Endothelial cell of umbilical vein (primary cell): ENCODE data around the gene RER1. TPM values are rescaled to one million over a fixed set of nuclear protein-coding genes. Genes with fewer than 3 reads are reported as not detected.

Source experiments
- BruUV-seq: library from RNA; stranded (reverse); fragments of 400-500 nt; replicated peaks from 2 replicates; lab custom pipeline; 2021; lab: Mats Ljungman, UMichigan
- CTCF ChIA-PET: fragments of 300-600, 350-600 bp; sonication (Branson Sonifier 250); formaldehyde crosslinking; loops from one replicate; lab custom pipeline; 2021; ENCODE audit warnings: antibody characterized with exemption, inconsistent platforms; lab: Charles Lee
- POLR2A ChIA-PET: fragments of 300-600, 350-600 bp; sonication (Branson Sonifier 250); formaldehyde crosslinking; loops from one replicate; lab custom pipeline; 2021; ENCODE audit warnings: antibody characterized with exemption, inconsistent platforms; lab: Charles Lee
- DNase-seq: peaks from one replicate; pipeline ENCODE4 v3.0.0-alpha.2; 2011; ENCODE audit warnings: low read depth, low spot score
- FAIRE-seq: peaks from 2 replicates; lab custom pipeline; 2011; peaks lifted over from hg19 to GRCh38; lab: Jason Lieb, UNC
- H2AFZ ChIP-seq: 2 replicates; pipeline ENCODE4 v1.6.0; 2012; ENCODE audit warnings: low read depth, low read length, control low read depth, inconsistent platforms
- H3K27ac ChIP-seq: 2 replicates; pipeline ENCODE4 v1.5.1; 2011; ENCODE audit warnings: low read depth, mild to moderate bottlenecking, control low read depth, low read length, moderate library complexity; ENCODE audit not compliant: insufficient read depth
- H3K27me3 ChIP-seq, 2 experiments: 2 replicates each; pipeline versions ENCODE4 v1.6.0 to v1.6.1; 2011; ENCODE audit warnings: low read length in 2 of 2, mixed read lengths in 1 of 2; ENCODE audit not compliant: control insufficient read depth in 2 of 2, insufficient read depth in 2 of 2
- H3K36me3 ChIP-seq, 2 experiments: 2 replicates in 1 of 2; 3 replicates in 1 of 2; pipeline ENCODE4 v1.5.1; 2011; ENCODE audit warnings: low read length in 2 of 2, mild to moderate bottlenecking in 1 of 2, moderate library complexity in 1 of 2; ENCODE audit not compliant: control insufficient read depth in 2 of 2, insufficient read depth in 2 of 2; ENCODE audit errors: extremely low read depth in 1 of 2
- H3K4me1 ChIP-seq: 3 replicates; pipeline ENCODE4 v1.5.1; 2011; ENCODE audit warnings: mild to moderate bottlenecking, low read length; ENCODE audit not compliant: control insufficient read depth, insufficient read depth; ENCODE audit errors: extremely low read depth
- H3K4me2 ChIP-seq: 2 replicates; pipeline ENCODE4 v1.6.1; 2011; ENCODE audit warnings: low read length, control low read depth, mixed read lengths; ENCODE audit not compliant: insufficient read depth
- H3K4me3 ChIP-seq, 3 experiments: fragments of 200-600 bp in 1 of 3; sonication (generic), shearing (Covaris generic) in 1 of 3; replicated peaks in 1 of 3; 2 replicates each; pipeline ENCODE4 v1.5.1; 2011 to 2016; ENCODE audit warnings: control low read depth in 3 of 3, low read length in 3 of 3, mild to moderate bottlenecking in 2 of 3, inconsistent platforms in 1 of 3, low read depth in 1 of 3, moderate library complexity in 1 of 3; ENCODE audit not compliant: insufficient read depth in 1 of 3
- H3K79me2 ChIP-seq: 2 replicates; pipeline ENCODE4 v1.6.0; 2012; ENCODE audit warnings: low read length, inconsistent platforms; ENCODE audit not compliant: control insufficient read depth, insufficient read depth
- H3K9ac ChIP-seq: replicated peaks from 2 replicates; pipeline ENCODE3; 2011; ENCODE audit warnings: low read length, control low read depth; ENCODE audit not compliant: insufficient read depth; ENCODE audit errors: extremely low read depth
- H3K9me1 ChIP-seq: replicated peaks from 3 replicates; pipeline ENCODE4 v1.6.0; 2011; ENCODE audit warnings: mild to moderate bottlenecking, low read length; ENCODE audit not compliant: control insufficient read depth, insufficient read depth; ENCODE audit errors: extremely low read depth
- H3K9me3 ChIP-seq: replicated peaks from 2 replicates; pipeline ENCODE4 v1.5.1; 2012; ENCODE audit warnings: low read length, inconsistent platforms; ENCODE audit not compliant: control insufficient read depth, insufficient read depth
- H4K20me1 ChIP-seq: replicated peaks from 2 replicates; pipeline ENCODE3; 2011; ENCODE audit warnings: mild to moderate bottlenecking, low read length; ENCODE audit not compliant: control insufficient read depth, insufficient read depth; ENCODE audit errors: extremely low read depth
- EZH2 ChIP-seq: IDR thresholded peaks from 2 replicates; pipeline ENCODE4 v1.6.1; 2012; ENCODE audit warnings: borderline replicate concordance, low read depth, mild to moderate bottlenecking, moderate library complexity, low read length, inconsistent platforms; ENCODE audit not compliant: severe bottlenecking
- FOS ChIP-seq: IDR thresholded peaks from 2 replicates; pipeline ENCODE4 v1.6.1; 2011; ENCODE audit warnings: mild to moderate bottlenecking, low read length, moderate library complexity, borderline replicate concordance; ENCODE audit not compliant: insufficient read depth
- GATA2 ChIP-seq: IDR thresholded peaks from 2 replicates; pipeline ENCODE4 v1.7.0; 2011; ENCODE audit warnings: low read depth, mild to moderate bottlenecking, moderate library complexity, mixed read lengths, low read length; ENCODE audit not compliant: insufficient read length, insufficient read depth
- JUN ChIP-seq: IDR thresholded peaks from 2 replicates; pipeline ENCODE4 v1.6.1; 2011; ENCODE audit warnings: borderline replicate concordance, low read depth; ENCODE audit not compliant: insufficient read length, insufficient read depth
- MAX ChIP-seq: IDR thresholded peaks from 2 replicates; pipeline ENCODE4 v1.6.1; 2011; ENCODE audit not compliant: insufficient read depth, insufficient read length
- MYC ChIP-seq: IDR thresholded peaks from one replicate; pipeline ENCODE4 v1.6.1; 2011; ENCODE audit warnings: mild to moderate bottlenecking, low read depth, low read length
- POLR2A ChIP-seq: IDR thresholded peaks from 2 replicates; pipeline ENCODE4 v1.6.1; 2012; ENCODE audit warnings: low read depth, mild to moderate bottlenecking, control low read depth, low read length
- POLR2AphosphoS5 ChIP-seq: IDR thresholded peaks from 2 replicates; pipeline ENCODE4 v1.6.1; 2012; ENCODE audit warnings: low read depth, mild to moderate bottlenecking, control low read depth, low read length, moderate library complexity; ENCODE audit not compliant: insufficient read depth
- dilution Hi-C: fragments of 300-500 bp; cut with MboI; formaldehyde crosslinking; loops from one replicate; pipeline ENCODE4 v1.15.0; 2019; ENCODE audit warnings: low sequenced_read_pairs; ENCODE audit not compliant: extremely low pct_ligation_motif_present
- intact Hi-C: fragments of 100-400 bp; cut with micrococcal nuclease; formaldehyde crosslinking; loops from one replicate; pipeline ENCODE4 v1.10.0; 2022
- polyA plus RNA-seq, 4 experiments: library from polyadenylated mRNA; depleted of rRNA in 3 of 4; stranded (reverse) in 3 of 4; unstranded in 1 of 4; fragments of >200 nt; gene quantifications; 2 replicates each; pipeline versions ENCODE4 v1.2.1 to v1.2.3, GENCODE V29; 2011 to 2012; ENCODE audit warnings: missing spikeins in 1 of 4
- total RNA-seq: library from RNA; stranded (reverse); gene quantifications from 2 replicates; pipeline ENCODE4 v1.2.3, GENCODE V29; 2021
- TF ChIP-seq, protein P1 (sequence below), 2 donors: IDR thresholded peaks; 1 replicate in 1 of 2; 2 replicates in 1 of 2; pipeline ENCODE4 v1.5.1; 2011; ENCODE audit warnings: low read length in 2 of 2, mild to moderate bottlenecking in 2 of 2, moderate library complexity in 2 of 2, control low read depth in 1 of 2, inconsistent platforms in 1 of 2, low read depth in 1 of 2; ENCODE audit not compliant: insufficient read depth in 1 of 2; ENCODE audit errors: extremely low read depth in 1 of 2

Gene RER1
- total and polyA plus RNA-seq, 2 donors (not counting 3 experiments of a cell fraction or from before 2014, with no cell fraction given) = 179 to 292 TPM

DNA sequence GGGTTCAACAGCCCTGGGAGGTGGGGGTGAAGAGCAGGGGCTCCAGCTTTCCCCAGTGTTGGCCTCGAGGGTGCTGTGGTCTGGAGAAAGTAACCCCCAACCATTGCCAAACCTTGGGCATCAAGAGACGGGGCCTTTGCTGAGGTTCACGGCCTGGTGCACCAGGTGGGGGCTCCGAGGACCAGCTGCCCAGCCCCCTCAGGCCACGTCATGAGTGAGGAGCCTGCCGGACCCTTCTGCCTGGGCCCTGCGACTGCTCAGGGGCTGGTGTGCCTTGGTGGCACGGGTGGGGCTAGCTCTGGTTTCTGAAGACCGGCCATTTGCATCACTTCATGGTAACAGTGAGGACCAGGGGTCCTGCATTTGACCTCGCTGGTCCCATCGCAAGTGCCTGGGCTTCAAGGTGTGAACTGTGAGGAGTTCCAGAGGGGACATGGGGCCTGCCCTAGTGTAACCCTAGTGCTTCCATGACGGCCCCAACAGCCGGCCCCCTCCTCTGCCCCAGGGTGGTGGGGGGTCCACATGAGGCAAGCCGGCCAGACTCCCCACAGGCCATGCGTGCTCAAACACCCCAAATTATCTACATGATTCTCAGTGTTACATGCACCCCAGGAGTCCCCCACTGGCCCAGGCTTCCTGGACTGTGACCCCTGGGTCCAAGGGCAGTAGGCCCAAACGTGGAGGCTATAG lies 13.7 kb upstream of the RER1 start:
- Histone ChIP-seq H3K36me3 (no peaks in the 10 kb centered on the region), H3K9me3 (no peaks in the 10 kb centered on the region), H3K79me2 (no peaks in the 10 kb centered on the region), H3K9ac (no peak overlapping the region), H3K27ac (no peak overlapping the region), H4K20me1 (no peaks in the 10 kb centered on the region), H3K27me3 (no peaks in the 10 kb centered on the region), H3K4me3 (no peak overlapping the region), H3K4me1 (no peaks in the 10 kb centered on the region), H3K9me1 (no peaks in the 10 kb centered on the region), H2AFZ (no peak overlapping the region), H3K4me2 (no peak overlapping the region)
- intact Hi-C loops (no loop called here), dilution Hi-C loops (loop anchor here (10.0 kb wide), 1 partner anchor 183 kb away; the partner anchor contains the start of gene FAAP20)
- FAIRE-seq (no peak), DNase-seq (no peak)
- no peak for TF ChIP-seq FOS
- ChIA-PET POLR2A (no interaction called here), CTCF (interaction anchor here (2.9 to 3.2 kb wide), 2 partner anchors 66 to 183 kb away, joined by 7 to 16 read pairs; partner anchors contain the start of gene FAAP20)
- BruUV-seq = no TSS peak

GRCh38 chr1:2378441-2378851 lies 13.2 kb upstream of the RER1 start:
- no peaks in the 10 kb centered on the region for H4K20me1 ChIP-seq
- H3K36me3 ChIP-seq = no peaks in the 10 kb centered on the region
- DNase-seq = no peak
- H3K27me3 ChIP-seq = no peaks in the 10 kb centered on the region
- POLR2A ChIA-PET = no interaction called here
- no peak overlapping the region for H3K4me3 ChIP-seq
- H3K9ac ChIP-seq = no peak overlapping the region
- intact Hi-C loops = no loop called here
- CTCF ChIA-PET = interaction anchor here (2.9 to 8.9 kb wide), 2 partner anchors 67 to 179 kb away, joined by 7 to 631 read pairs; partner anchors contain the start of gene FAAP20
- H3K79me2 ChIP-seq = no peaks in the 10 kb centered on the region
- no peak overlapping the region for H3K27ac ChIP-seq
- no peaks in the 10 kb centered on the region for H3K9me3 ChIP-seq
- TF ChIP-seq EZH2 (no peak), MYC (no peak), POLR2AphosphoS5 (no peak), MAX (no peak), FOS (no peak), POLR2A (no peak), JUN (no peak), GATA2 (no peak)
- TF ChIP-seq, protein P1, sequence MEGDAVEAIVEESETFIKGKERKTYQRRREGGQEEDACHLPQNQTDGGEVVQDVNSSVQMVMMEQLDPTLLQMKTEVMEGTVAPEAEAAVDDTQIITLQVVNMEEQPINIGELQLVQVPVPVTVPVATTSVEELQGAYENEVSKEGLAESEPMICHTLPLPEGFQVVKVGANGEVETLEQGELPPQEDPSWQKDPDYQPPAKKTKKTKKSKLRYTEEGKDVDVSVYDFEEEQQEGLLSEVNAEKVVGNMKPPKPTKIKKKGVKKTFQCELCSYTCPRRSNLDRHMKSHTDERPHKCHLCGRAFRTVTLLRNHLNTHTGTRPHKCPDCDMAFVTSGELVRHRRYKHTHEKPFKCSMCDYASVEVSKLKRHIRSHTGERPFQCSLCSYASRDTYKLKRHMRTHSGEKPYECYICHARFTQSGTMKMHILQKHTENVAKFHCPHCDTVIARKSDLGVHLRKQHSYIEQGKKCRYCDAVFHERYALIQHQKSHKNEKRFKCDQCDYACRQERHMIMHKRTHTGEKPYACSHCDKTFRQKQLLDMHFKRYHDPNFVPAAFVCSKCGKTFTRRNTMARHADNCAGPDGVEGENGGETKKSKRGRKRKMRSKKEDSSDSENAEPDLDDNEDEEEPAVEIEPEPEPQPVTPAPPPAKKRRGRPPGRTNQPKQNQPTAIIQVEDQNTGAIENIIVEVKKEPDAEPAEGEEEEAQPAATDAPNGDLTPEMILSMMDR (IDR thresholded peaks at IDR 0.05; ENCODE audit: extremely low read depth in 1 of 2, insufficient read depth in 1 of 2, low read depth in 1 of 2, low read length in 2 of 2) = no peak
- dilution Hi-C loops = loop anchor here (10.0 kb wide), 1 partner anchor 184 kb away; the partner anchor contains the start of gene FAAP20
- no peak overlapping the region for H3K4me2 ChIP-seq
- no peaks in the 10 kb centered on the region for H3K4me1 ChIP-seq
- no TSS peak for BruUV-seq
- H3K9me1 ChIP-seq = no peaks in the 10 kb centered on the region
- no peak for FAIRE-seq
- no peak overlapping the region for H2AFZ ChIP-seq
